Muscle layer of duodenum (tissue), 2 donors: ENCODE results near the gene ARSK.

Experiments used
- H3K27ac ChIP-seq: one replicate; pipeline ENCODE4 v1.7.0; 2013; ENCODE audit warnings: mild to moderate bottlenecking, low read length
- H3K27me3 ChIP-seq: one replicate; pipeline ENCODE4 v1.7.0; 2013; ENCODE audit warnings: low read depth, mild to moderate bottlenecking, control low read depth, low read length
- H3K36me3 ChIP-seq, 2 donors: one replicate each; pipeline ENCODE4 v1.7.0; 2013; ENCODE audit warnings: low read length in 2 of 2, control low read depth in 1 of 2, mild to moderate bottlenecking in 1 of 2; ENCODE audit not compliant: insufficient read depth in 2 of 2, control insufficient read depth in 1 of 2
- H3K4me1 ChIP-seq, 2 donors: one replicate each; pipeline ENCODE4 v1.7.0; 2013; ENCODE audit warnings: low read length in 2 of 2, mild to moderate bottlenecking in 2 of 2, control low read depth in 1 of 2, moderate library complexity in 1 of 2; ENCODE audit not compliant: insufficient read depth in 2 of 2, control insufficient read depth in 1 of 2
- H3K4me3 ChIP-seq, 2 donors: one replicate each; pipeline ENCODE4 v1.7.0; 2013; ENCODE audit warnings: low read length in 2 of 2, low read depth in 1 of 2, mild to moderate bottlenecking in 1 of 2
- H3K9me3 ChIP-seq, 2 donors: one replicate each; pipeline ENCODE4 v1.7.0; 2013; ENCODE audit warnings: low read length in 2 of 2, control low read depth in 1 of 2, mild to moderate bottlenecking in 1 of 2; ENCODE audit not compliant: control insufficient read depth in 1 of 2
- donor health status: healthy.

The ARSK gene

GRCh38 chr5:95554647-95555548, at the start of gene ARSK, which contains the start of gene SKIC3:
Gene ARSK, plus strand, starts transcription at chr5:95555101. Its CDS starts 178 bp downstream, at chr5:95555279.
Gene SKIC3, minus strand, starts transcription at chr5:95554977. Its CDS starts 7,827 bp downstream, at chr5:95547150.
- Histone ChIP-seq H3K36me3 (peaks cover 10% of the 10 kb centered on the region in 2 donors), H3K27me3 (no peaks in the 10 kb centered on the region)

GRCh38 chr5:95508550-95508949, 46.4 kb upstream of the ARSK start:
- no peaks in the 10 kb centered on the region for H3K9me3 ChIP-seq
- peaks cover 16 to 71% of the 10 kb centered on the region in 2 donors for H3K36me3 ChIP-seq
- H3K4me1 ChIP-seq = no peaks in the 10 kb centered on the region
- no peak overlapping the region for H3K27ac ChIP-seq
- H3K4me3 ChIP-seq = no peak overlapping the region
- H3K27me3 ChIP-seq = no peaks in the 10 kb centered on the region

More at GRCh38 chr5:95554647-95555548, at the start of gene ARSK, which contains the start of gene SKIC3:
- Histone ChIP-seq H3K27ac (peak within 1 kb of the TSS; percentile 92), H3K9me3 (no peaks in the 10 kb centered on the region), H3K4me1 (peaks cover 6 to 17% of the 10 kb centered on the region in 2 donors), H3K4me3 (peak within 1 kb of the TSS; percentile 96 to 97)

- Histone ChIP-seq H3K36me3 (peaks cover 34 to 79% of the 10 kb centered on the region in 2 donors), H3K9me3 (no peaks in the 10 kb centered on the region), H3K27ac (no peak overlapping the region)
Observed at GRCh38 chr5:95511606-95512005, 43.3 kb upstream of the ARSK start.

GRCh38 chr5:95518417-95518816, 36.5 kb upstream of the ARSK start:
- Histone ChIP-seq H3K9me3 (no peaks in the 10 kb centered on the region), H3K36me3 (peaks cover 46 to 53% of the 10 kb centered on the region in 2 donors), H3K27me3 (no peaks in the 10 kb centered on the region), H3K27ac (no peak overlapping the region), H3K4me3 (no peak overlapping the region), H3K4me1 (no peaks in the 10 kb centered on the region)

More at GRCh38 chr5:95511606-95512005, 43.3 kb upstream of the ARSK start:
- Histone ChIP-seq H3K4me3 (no peak overlapping the region), H3K4me1 (no peaks in the 10 kb centered on the region), H3K27me3 (no peaks in the 10 kb centered on the region)

GRCh38 chr5:95519151-95519550, 35.8 kb upstream of the ARSK start:
- Histone ChIP-seq H3K36me3 (peaks cover 45 to 47% of the 10 kb centered on the region in 2 donors), H3K9me3 (no peaks in the 10 kb centered on the region), H3K4me1 (no peaks in the 10 kb centered on the region), H3K4me3 (no peak overlapping the region), H3K27ac (no peak overlapping the region), H3K27me3 (no peaks in the 10 kb centered on the region)

- no peaks in the 10 kb centered on the region for H3K9me3 ChIP-seq
- peaks cover 44 to 45% of the 10 kb centered on the region in 2 donors for H3K36me3 ChIP-seq
- H3K4me1 ChIP-seq = no peaks in the 10 kb centered on the region
- H3K27ac ChIP-seq = no peak overlapping the region
- H3K27me3 ChIP-seq = no peaks in the 10 kb centered on the region
- no peak overlapping the region for H3K4me3 ChIP-seq
Observed at GRCh38 chr5:95519681-95520080, 35.2 kb upstream of the ARSK start.

GRCh38 chr5:95520206-95520605, 34.7 kb upstream of the ARSK start:
- H3K4me1 ChIP-seq = no peaks in the 10 kb centered on the region
- no peaks in the 10 kb centered on the region for H3K27me3 ChIP-seq
- H3K27ac ChIP-seq = no peak overlapping the region
- H3K9me3 ChIP-seq = no peaks in the 10 kb centered on the region
- H3K4me3 ChIP-seq = no peak overlapping the region
- H3K36me3 ChIP-seq = peaks cover 42 to 50% of the 10 kb centered on the region in 2 donors

GRCh38 chr5:95524423-95524822, 30.5 kb upstream of the ARSK start:
- Histone ChIP-seq H3K9me3 (no peaks in the 10 kb centered on the region), H3K4me1 (no peaks in the 10 kb centered on the region), H3K27ac (no peak overlapping the region), H3K36me3 (peaks cover 41 to 55% of the 10 kb centered on the region in 2 donors), H3K4me3 (no peak overlapping the region), H3K27me3 (no peaks in the 10 kb centered on the region)

GRCh38 chr5:95526871-95527270, 28.0 kb upstream of the ARSK start:
- no peaks in the 10 kb centered on the region for H3K27me3 ChIP-seq
- no peak overlapping the region for H3K4me3 ChIP-seq
- H3K9me3 ChIP-seq = no peaks in the 10 kb centered on the region
- H3K4me1 ChIP-seq = no peaks in the 10 kb centered on the region
- no peak overlapping the region for H3K27ac ChIP-seq
- H3K36me3 ChIP-seq = peaks cover 36 to 55% of the 10 kb centered on the region in 2 donors

GRCh38 chr5:95528565-95528964, 26.3 kb upstream of the ARSK start:
- no peaks in the 10 kb centered on the region for H3K4me1 ChIP-seq
- H3K9me3 ChIP-seq = no peaks in the 10 kb centered on the region
- H3K27me3 ChIP-seq = no peaks in the 10 kb centered on the region
- H3K4me3 ChIP-seq = no peak overlapping the region
- H3K36me3 ChIP-seq = peaks cover 37 to 55% of the 10 kb centered on the region in 2 donors
- H3K27ac ChIP-seq = no peak overlapping the region

GRCh38 chr5:95530416-95530815, 24.5 kb upstream of the ARSK start:
- no peaks in the 10 kb centered on the region for H3K4me1 ChIP-seq
- H3K27ac ChIP-seq = no peak overlapping the region
- no peaks in the 10 kb centered on the region for H3K27me3 ChIP-seq
- no peak overlapping the region for H3K4me3 ChIP-seq
- no peaks in the 10 kb centered on the region for H3K9me3 ChIP-seq
- peaks cover 36 to 51% of the 10 kb centered on the region in 2 donors for H3K36me3 ChIP-seq
